ENCODE results near the gene UGT1A8.
"Not testable (repeated sequence)": the region's sequence is repeated elsewhere in the genome, so short reads cannot be mapped to it uniquely, and the experiment has no call there.

UGT1A8 gene

DNA sequence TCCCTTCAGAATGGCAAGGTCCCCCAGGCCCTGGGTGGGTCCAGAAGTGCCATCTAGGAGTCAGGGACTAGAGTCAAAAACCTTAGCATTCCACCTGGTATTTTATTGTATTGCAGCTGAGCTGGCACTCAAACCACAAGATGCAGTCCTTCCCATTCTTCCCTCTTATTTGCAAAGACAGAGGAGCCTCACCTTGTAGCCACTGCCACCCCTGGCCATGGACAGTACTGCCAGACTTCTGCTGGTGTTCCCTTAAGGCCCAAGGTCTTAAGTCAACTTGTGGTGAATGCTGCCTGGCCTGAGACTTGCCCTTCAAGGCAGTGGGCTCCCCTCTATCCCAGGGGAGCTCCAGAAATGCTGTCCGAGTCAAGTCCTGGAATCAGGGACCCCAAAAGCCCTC lies 25.7 kb downstream of the UGT1A8 start:
- DNase-seq = no peak

DNA sequence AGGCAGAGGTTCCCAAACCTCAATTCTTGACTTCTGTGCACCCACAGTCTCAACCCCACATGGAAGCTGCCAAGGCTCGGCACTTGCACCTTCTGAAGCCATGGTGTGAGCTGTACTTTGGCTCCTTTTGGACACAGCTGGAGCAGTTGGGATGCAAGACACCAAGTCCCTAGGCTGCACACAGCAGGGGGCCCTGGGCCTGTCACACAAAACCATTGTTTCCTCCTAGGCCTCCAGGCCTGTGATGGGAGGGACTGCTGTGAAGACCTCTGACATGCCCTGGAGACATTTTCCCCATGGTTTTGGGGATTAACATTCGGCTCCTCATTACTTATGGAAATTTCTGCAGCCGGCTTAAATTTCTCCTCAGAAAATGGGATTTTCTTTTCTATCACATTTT lies 28.6 kb downstream of the UGT1A8 start:
- not testable (repeated sequence) for DNase-seq

DNA sequence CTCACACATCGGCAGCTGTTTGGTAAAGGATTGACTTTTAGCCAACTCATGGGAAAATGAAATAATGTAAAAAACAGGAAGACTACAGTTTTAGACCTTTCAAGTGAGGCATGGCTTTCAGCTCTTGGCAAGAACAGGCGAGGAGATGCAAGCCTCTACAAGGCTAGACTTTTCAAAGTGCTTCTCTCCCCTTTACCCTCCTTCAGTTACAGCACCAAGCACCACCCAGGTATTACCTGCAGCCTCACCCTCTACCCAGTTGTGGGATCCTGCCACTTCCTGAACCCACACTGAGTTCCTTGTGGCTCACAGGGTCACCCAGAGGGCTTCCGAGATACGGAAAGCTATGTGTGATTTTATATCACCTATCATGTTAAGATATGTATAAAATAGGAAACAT lies 33.5 kb downstream of the UGT1A8 start:
- DNase-seq = no peak

DNA sequence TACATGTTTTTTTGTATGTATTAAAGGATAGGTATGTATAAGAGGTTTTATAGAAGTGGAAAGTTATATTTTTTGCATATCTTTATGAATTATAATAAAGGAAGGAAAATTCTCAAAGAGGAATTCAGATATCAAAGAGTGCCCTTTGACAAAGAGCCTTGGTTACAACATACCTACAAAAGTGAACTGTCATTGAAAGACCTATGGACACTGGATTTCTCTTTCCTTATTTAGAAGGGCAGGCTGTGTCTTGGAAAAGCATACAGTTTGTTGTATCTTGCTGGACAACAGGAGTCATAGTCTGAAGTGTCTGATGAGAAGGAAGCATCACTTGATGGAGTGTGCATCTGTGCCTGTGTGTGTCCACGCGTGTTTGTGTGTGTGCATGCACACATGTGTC lies 34.0 kb downstream of the UGT1A8 start:
- DNase-seq = no peak

DNA sequence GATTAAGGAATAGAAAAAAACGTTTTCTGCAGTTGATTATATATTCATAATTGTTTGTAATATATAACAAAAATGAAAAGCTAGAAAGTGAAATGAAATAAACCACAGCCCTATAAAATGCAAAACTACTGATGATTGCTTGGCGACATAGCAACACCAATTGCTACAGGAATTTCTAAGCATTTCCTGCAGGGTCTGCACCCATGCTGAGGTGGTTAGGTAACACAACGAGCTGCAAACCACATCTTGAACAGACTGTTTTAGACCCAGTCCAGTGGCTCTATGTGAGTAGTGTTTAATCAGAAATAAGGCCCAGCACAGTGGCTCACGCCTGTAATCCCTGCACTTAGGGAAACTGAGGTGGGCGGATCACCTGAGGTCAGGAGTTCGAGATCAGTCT lies 37.1 kb downstream of the UGT1A8 start:
- DNase-seq = no peak

DNA sequence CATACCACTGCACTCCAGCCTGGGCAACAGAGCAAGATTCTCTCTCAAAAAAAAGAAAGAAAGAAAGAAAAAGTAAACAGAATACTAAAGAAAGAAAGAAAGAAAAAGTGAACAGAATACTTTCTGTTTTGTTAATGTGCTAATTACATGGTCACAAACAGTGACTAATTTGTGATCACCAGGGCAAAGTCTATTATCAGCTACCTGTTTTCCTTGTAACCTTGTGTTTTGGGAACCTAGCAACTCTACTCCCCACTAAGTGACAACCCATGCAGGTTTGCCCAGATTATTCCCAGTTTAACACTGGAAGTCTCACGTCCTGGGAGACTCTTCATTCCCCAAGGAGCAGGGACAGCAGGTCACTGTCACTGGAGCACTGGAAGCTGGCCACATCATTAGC lies 37.6 kb downstream of the UGT1A8 start:
- DNase-seq = no peak

DNA sequence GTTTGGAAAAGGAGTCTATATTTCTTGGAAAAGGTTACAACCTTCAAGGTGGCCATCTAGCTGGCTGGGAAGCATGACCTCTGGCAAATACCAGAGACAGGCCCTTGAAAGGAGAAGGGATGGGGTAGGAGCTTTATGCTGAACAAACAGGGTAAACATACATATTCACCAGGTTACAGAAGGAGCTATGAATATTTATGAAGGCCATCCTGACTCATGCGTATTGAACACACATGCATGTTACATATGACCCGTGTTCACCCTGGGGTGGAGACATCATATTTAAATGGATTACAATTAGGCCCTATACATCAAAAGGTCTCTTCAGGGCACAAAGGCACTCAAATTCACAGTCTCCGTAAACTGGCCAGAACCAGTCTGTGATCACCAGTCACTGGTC lies 38.5 kb downstream of the UGT1A8 start:
- DNase-seq = not testable (repeated sequence)

DNA sequence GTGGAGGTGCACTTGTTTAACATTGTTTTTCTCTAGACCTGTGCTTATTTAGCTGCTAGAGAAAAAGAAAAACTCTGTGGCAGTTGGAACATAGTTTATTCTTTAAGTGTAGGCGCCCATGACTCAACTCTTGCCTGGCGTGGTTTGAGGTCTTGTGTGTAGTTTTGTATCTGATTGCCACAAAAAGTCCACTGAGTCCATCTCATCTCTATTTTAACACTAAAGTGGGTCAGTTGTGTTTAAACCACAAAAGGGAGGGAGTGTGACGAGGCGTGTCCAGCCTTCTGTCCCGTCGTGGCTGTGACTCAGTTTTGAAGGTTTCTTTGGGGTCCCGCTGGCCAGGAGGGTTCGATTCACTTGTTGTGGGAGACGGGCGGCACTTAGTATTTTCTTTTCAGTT lies 39.0 kb downstream of the UGT1A8 start:
- DNase-seq = no peak

DNA sequence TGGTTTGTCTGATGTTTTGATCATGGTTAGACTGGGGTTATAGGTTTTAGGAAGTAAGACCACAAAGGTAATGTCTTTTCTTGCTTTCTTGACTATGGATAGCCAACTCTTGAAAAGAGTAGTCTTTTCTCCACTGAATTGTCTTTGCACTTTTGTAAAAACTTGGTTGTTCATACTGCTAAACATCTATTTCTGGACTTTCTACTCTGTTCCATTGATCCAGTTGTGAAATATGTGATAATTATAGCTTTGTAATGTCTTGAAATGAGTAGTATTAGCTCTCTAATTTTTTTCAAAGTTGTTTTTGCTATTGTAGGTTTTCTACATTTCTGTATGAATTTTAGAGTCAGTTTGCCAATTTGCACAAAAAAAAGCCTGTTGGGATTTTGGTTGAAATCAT lies 41.2 kb downstream of the UGT1A8 start:
- no peak for DNase-seq

DNA sequence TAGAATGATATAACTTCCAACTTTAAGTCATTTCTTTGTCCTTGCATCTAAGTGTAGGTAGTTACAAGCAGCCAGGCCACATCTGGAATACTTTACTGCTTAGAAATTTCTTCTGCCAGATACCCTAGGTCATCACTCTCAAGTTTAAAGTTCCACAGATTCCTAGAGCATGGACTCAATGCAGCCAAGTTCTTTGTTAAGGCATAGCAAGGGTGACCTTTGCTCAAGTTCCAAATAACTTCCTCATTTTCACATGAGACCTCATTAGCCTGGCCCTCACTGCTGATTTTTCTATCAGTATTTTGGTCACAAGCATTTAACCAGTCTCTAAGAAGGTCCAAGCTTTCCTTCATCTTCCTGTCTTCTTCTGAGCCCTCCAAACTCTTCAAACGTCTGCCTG lies 46.5 kb downstream of the UGT1A8 start:
- no peak for DNase-seq

DNA sequence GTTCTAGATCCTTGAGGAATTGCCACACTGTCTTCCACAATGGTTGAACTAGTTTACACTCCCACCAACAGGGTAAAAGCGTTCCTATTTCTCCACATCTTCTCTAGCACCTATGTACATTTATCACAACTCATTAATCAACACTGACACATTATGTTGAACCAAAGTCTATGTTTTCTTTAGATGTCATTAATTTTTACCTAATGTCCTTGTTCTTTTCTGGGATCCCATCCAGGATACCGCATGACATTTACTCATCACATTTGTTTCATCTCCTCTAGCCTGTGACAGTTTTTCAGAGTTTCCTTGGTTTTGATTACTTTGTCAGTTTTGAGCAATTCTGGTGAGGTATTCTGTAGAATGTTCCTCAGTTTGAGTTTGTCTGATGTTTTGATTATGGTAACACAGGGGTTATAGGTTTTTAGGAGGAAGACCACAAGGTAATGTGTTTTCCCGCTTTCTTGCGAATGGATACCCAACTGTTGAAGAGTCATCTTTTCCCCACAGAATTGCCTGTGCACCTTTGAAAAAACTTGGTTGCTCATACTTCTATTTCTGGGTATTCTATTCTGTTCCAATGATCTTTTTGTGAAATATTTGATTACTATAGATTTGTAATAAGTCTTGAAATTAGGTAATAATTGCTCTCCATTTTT lies 51.3 kb downstream of the UGT1A8 start:
- DNase-seq = no peak

DNA sequence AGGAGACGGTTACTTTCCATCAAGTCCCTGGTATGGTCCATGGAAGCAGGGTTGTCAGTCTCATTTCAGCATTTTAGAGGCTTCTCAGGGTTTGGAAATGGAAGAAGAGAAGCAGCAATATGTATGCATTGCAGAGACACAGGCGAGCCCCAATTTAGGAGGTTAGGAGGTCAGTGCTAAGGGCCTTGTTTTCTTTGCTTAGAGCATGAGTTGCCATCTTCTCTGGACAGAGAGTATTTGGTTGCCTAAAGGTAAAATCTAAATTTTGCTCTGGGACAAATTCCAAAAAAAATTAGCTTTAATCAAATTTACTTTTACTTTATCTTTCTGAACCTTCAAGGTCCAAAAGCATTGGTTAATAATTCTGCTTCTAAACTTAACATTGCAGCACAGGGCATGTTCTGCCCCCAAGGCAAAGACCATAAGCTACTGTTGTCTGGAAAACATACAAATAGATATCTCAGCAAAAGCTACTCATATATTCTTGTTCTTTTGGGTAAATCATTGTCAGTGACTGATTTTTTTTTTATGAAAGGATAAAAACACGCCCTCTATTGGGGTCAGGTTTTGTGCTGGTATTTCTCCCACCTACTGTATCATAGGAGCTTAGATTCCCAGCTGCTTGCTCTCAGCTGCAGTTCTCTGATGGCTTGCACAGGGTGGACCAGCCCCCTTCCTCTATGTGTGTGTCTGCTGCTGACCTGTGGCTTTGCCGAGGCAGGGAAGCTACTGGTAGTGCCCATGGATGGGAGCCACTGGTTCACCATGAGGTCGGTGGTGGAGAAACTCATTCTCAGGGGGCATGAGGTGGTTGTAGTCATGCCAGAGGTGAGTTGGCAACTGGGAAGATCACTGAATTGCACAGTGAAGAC lies 54.1 kb downstream of the UGT1A8 start, which contains the start of gene UGT1A9:
UGT1A9 (plus strand) TSS at position 609 of the 872 bp plus-strand sequence; CDS start at position 646, 37 bp downstream.
- no peak for DNase-seq

DNA sequence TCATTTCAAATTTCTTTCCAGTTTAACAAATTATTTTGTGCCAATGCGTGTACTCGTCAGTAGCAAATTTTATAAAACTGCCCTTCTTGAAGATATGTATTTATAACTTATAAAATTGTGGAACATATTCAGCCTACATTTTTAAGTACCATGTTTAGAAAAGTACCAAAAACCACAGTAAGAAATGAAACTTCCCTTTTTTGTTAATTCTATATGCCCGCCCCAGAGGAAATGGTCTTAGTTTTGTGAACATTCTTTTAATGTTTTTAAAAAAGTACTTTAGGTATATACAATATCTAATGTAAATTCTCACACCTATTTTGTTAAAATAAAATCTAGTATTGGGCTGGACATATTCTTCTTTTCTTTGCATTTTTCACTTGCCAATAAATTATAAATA lies 55.5 kb downstream of the UGT1A8 start:
- no peak for DNase-seq

DNA sequence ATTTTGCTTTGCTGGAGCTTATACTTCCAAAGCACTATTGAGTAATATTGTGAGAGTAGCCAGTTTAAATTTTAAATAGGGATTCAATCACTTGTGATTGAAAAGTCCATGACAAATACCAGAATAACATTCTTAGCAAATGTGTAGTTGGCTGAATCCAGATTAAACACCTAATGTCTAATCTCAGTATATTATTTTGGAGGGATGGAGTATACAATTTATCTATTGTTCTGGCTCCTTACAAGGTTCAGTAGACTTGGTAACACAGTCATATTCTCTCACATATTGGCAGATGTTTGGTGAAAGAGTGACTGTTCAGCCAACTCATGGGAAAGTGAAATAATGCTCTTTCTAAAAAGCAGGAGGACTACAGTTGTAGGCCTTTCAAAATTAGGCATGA lies 56.5 kb downstream of the UGT1A8 start:
- DNase-seq = no peak

DNA sequence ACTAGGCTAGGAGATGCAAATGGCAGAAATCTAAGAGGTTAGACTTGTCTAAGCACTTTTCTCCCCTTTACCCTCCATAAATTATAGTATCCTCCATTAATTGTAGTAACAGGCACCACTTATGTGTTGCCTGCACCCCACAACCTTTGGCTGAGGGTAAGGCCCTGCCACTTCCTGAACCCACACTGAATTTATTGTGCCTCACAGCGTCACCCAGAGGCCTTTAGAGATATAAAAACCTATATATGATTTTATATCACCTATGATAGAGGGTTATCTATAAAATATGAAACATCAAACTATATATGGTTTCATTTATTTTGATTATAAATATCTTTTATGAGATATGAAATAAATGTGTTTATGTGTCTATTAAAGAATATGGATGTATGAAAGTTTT lies 56.9 kb downstream of the UGT1A8 start:
- no peak for DNase-seq

DNA sequence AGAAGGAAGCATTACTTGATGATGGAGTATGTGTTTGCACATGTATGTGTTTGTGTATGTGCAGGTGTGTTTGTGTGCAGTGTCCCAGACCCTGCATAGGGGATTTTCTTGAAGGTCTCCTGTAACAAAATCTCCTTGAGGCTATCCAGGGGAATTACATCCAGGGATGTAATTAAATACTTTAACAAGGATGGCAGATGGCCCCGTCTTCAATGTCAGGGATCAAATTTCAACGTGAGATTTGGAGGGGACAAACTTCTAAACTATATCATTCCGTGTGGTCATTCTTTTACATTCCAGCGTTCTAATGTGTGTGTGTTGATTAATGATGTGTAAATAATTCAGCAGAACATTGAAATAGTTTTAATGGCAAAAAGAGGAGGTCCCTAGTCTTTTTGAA lies 57.6 kb downstream of the UGT1A8 start:
- DNase-seq = no peak

DNA sequence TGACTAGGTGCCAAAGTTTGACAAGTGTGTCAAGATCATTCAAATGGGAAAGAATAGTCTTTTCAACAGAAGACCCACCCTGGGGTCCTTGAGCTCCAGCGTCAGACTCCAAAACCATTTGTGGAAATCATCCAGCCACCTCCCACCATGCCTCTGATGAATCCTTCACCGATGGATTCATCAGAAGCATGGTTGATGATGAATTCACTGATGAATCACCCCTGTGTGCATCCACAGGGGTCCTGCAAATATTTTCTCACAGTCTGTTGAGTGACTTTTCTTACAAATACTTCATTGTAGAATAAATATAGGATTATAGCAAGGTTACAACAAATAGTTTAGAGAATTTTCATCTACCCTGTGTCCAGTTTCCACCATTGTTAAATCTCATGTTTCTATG lies 58.6 kb downstream of the UGT1A8 start:
- no peak for DNase-seq

DNA sequence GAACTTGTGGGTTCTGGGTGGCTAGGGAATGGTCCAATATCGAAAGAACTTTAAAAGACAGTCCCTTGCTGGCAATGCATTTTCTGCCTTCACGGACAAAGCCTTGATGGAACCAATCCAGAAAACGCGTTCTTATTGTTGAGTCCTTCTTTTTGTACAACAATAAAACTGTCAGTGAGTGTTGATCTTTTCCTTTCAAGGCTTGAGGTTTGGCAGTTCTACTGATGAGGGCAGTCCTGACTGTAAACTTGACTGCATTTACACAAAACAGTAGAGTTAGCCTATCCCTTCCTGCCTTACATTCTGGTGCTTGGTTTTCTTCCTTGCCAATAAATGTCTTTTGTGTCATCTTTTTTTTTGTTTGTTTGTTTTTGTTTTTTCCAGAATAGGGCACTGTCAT lies 61.8 kb downstream of the UGT1A8 start:
- no peak for DNase-seq

DNA sequence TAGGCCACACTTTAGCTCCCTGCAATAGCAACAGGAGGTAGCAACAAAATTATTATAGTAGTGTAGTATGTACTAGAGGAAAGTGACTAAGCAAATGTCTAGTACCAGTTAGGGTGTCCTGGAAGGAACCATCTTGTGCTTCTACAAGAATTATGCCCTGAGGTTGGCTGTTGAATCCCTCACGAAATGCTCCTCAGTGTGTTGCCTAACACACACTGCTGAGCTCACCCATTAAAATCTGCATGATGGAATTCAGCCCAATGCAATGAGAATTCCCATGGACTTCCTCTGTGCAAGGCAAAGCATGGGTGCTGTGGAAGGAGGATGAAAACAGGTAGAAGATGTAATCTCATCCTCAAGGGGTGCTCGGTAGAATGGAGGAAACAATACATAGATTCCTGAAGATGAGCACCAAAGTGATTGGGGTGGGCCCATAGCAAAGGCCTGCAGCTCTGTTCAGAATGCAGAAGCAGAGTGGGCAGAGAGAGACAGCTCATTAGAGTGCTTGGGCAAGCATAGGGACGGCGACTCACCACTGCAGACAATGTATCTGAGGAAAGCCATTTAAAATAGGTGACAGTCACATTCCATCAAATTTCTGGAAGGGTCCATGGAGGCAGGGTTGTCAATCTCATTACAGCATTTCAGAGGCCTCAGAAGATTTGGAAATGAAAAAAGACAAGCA lies 63.1 kb downstream of the UGT1A8 start:
- DNase-seq = no peak

DNA sequence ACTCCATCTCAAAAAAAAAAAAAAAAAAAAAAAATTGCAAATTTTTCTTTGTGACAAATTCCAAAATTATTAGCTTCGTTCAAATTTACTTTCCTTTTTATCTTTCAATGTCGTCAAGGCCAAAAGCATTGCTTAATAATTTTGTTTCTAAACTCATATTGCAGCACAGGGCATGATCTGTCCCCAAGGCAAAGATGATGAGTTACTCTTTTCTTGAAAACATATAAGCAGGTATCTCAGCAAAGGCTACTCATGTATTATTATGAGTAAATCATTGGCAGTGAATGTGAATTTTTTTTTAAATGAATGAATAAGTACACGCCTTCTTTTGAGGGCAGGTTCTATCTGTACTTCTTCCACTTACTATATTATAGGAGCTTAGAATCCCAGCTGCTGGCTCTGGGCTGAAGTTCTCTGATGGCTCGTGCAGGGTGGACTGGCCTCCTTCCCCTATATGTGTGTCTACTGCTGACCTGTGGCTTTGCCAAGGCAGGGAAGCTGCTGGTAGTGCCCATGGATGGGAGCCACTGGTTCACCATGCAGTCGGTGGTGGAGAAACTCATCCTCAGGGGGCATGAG lies 64.2 kb downstream of the UGT1A8 start, which contains the start of gene UGT1A7:
UGT1A7 (plus strand) TSS at position 381 of the 579 bp plus-strand sequence; CDS start at position 418, 37 bp downstream.
- DNase-seq = no peak

DNA sequence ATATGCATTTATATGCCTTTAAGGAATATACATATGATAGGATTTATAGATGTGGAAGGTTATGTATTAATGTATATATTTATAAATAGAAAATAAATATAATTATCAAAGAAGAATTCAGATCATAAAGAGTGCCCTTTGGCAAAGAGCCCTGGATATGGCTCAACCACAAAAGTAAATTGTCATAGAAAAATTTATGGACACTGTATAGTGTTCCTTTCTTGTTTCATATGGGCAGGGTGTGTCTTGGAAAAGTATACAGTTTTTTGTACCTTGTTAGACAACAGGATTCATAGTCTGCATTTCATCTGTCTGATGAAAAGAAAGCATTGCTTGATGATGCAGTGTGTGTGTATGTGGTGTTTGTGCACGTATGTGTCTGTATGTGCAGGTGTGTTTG lies 67.2 kb downstream of the UGT1A8 start:
- DNase-seq = no peak

DNA sequence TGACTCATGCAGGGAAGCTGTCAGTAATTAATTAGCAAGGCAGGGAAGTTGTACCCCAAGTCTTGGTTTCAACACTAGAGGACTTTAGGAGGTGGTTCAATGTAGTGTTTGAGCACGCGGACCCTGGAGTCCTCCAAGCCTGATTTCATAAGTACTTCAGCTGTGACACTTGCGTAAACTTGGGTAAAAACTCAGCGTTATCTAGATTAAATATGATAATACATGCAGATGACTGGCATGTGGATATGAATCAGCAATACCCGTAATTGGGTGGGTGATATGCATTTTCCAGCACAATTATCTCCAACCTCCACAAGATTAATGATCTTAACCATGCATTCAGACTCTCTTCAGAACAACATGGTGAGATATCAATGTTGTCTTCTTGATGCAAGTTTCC lies 69.5 kb downstream of the UGT1A8 start:
- no peak for DNase-seq

DNA sequence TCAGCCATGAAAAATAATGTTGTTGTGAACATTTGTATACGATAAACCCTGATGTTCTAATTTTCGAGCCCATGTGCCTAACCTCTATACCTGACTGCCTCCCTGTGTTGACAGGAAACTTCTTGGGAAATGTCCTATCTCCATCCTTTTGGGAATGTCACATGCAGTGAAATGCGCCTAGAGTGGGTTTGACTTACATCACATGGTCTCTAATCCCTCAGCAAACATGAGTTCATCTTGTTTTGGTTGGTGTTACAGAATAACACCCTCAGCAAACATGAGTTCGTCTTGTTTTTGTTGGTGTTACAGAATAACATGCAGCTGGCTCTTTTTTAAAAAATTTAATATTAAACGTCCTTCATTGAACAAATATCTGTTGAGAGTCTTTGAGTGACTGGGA lies 70.9 kb downstream of the UGT1A8 start:
- no peak for DNase-seq
